ENCODE data around the gene ACTR1B.
"Not testable (repeated sequence)": the region's sequence is repeated elsewhere in the genome, so short reads cannot be mapped to it uniquely, and the experiment has no call there.

Gene ACTR1B

DNA sequence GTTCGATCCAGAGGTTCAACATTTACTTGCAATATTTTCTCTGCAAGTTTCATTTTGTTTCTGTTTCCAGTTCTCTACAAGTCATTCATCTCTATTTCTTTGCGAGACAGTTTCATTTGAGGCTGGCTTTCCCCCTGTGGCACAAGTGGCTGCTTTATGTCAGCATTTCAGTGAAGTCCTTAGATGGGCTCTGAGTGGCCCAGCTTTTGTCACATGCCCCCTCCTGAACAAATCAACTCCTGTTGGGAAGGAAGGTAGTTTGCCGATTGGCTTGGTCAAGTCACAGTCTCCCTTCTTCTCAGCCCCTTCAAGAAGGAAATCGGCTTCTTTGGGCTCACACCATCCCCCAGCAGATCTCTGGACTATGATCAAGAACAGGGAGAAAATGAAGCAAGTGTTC is 55.1 kb downstream of the ACTR1B start:
- DNase-seq = not testable (repeated sequence)

Measured in DMS79 (cell line).